Mesenchymal stem cell (in vitro differentiated cells and primary cell): ENCODE results near the gene ACYP2.
"Not testable (repeated sequence)": the region's sequence is repeated elsewhere in the genome, so short reads cannot be mapped to it uniquely, and the experiment has no call there.

ENCODE experiments used
- DNase-seq: peaks from one replicate; pipeline ENCODE4 v3.0.0-alpha.2; 2013
- H2AFZ ChIP-seq: one replicate; pipeline ENCODE4 v1.6.1; 2013; ENCODE audit warnings: low read depth, mild to moderate bottlenecking, control low read depth, inconsistent platforms, low read length, moderate library complexity
- H2AK5ac ChIP-seq: 2 replicates; pipeline ENCODE4 v1.6.1; 2013; ENCODE audit warnings: low read length, moderate library complexity, mild to moderate bottlenecking, inconsistent platforms; ENCODE audit not compliant: severe bottlenecking
- H2BK120ac ChIP-seq: one replicate; pipeline ENCODE4 v1.6.1; 2013; ENCODE audit warnings: low read depth, mild to moderate bottlenecking, inconsistent platforms, low read length, moderate library complexity
- H2BK12ac ChIP-seq, 2 experiments: one replicate each; pipeline ENCODE4 v1.6.1; 2013; ENCODE audit warnings: inconsistent platforms in 2 of 2, low read length in 2 of 2, mild to moderate bottlenecking in 2 of 2, moderate library complexity in 2 of 2, control low read depth in 1 of 2
- H2BK15ac ChIP-seq: one replicate; pipeline ENCODE4 v1.6.1; 2013; ENCODE audit warnings: mild to moderate bottlenecking, low read depth, inconsistent platforms; ENCODE audit not compliant: poor library complexity, severe bottlenecking
- H2BK5ac ChIP-seq: 2 replicates; pipeline ENCODE4 v1.6.1; 2013; ENCODE audit warnings: low read depth, mild to moderate bottlenecking, low read length, control low read depth, inconsistent platforms; ENCODE audit not compliant: poor library complexity, severe bottlenecking
- H3K14ac ChIP-seq, 2 experiments: one replicate each; pipeline ENCODE4 v1.6.1; 2013; ENCODE audit warnings: inconsistent platforms in 2 of 2, low read length in 2 of 2, control low read depth in 1 of 2, mild to moderate bottlenecking in 1 of 2, moderate library complexity in 1 of 2
- H3K18ac ChIP-seq, 2 experiments: one replicate each; pipeline ENCODE4 v1.6.1; 2013; ENCODE audit warnings: inconsistent platforms in 2 of 2, low read length in 2 of 2, control low read depth in 1 of 2, low read depth in 1 of 2, mild to moderate bottlenecking in 1 of 2
- H3K23ac ChIP-seq, 2 experiments: one replicate each; pipeline ENCODE4 v1.6.1; 2013; ENCODE audit warnings: inconsistent platforms in 2 of 2, low read length in 2 of 2, mild to moderate bottlenecking in 2 of 2, moderate library complexity in 2 of 2, control low read depth in 1 of 2
- H3K27ac ChIP-seq: 2 replicates; pipeline ENCODE4 v1.5.1; 2013; ENCODE audit warnings: mild to moderate bottlenecking, moderate library complexity, low read length, control low read depth, inconsistent platforms; ENCODE audit not compliant: poor library complexity, severe bottlenecking
- H3K27me3 ChIP-seq, 2 experiments: 2 replicates each; pipeline versions ENCODE4 v1.6.1 to v1.7.0; 2013; ENCODE audit warnings: low read length in 2 of 2, mild to moderate bottlenecking in 2 of 2, moderate library complexity in 2 of 2, control low read depth in 1 of 2, inconsistent platforms in 1 of 2; ENCODE audit not compliant: control insufficient read depth in 1 of 2, insufficient read depth in 1 of 2
- H3K36me3 ChIP-seq, 2 experiments: 2 replicates each; pipeline versions ENCODE4 v1.6.1 to v1.7.0; 2013; ENCODE audit warnings: low read length in 2 of 2, control low read depth in 1 of 2, inconsistent platforms in 1 of 2, low read depth in 1 of 2, mild to moderate bottlenecking in 1 of 2; ENCODE audit not compliant: insufficient read depth in 2 of 2, control insufficient read depth in 1 of 2
- H3K4ac ChIP-seq, 2 experiments: one replicate each; pipeline ENCODE4 v1.6.1; 2013; ENCODE audit warnings: inconsistent platforms in 2 of 2, low read length in 2 of 2, mild to moderate bottlenecking in 2 of 2, moderate library complexity in 2 of 2, control low read depth in 1 of 2, low read depth in 1 of 2
- H3K4me1 ChIP-seq: 2 replicates; pipeline ENCODE4 v1.6.1; 2013; ENCODE audit warnings: low read depth, low read length, control low read depth; ENCODE audit not compliant: control insufficient read depth, insufficient read depth
- H3K4me2 ChIP-seq: 2 replicates; pipeline ENCODE4 v1.6.1; 2013; ENCODE audit warnings: low read length, mild to moderate bottlenecking, inconsistent platforms; ENCODE audit not compliant: poor library complexity, severe bottlenecking
- H3K4me3 ChIP-seq, 2 experiments: 2 replicates each; pipeline versions ENCODE4 v1.5.1 to v1.7.0; 2013; ENCODE audit warnings: low read length in 2 of 2, mild to moderate bottlenecking in 2 of 2, control low read depth in 1 of 2, low read depth in 1 of 2; ENCODE audit not compliant: insufficient read depth in 1 of 2
- H3K79me1 ChIP-seq: replicated peaks from 2 replicates; pipeline ENCODE4 v1.6.1; 2013; ENCODE audit warnings: mild to moderate bottlenecking, control low read depth, low read length, inconsistent platforms; ENCODE audit not compliant: poor library complexity, severe bottlenecking
- H3K9ac ChIP-seq: 2 replicates; pipeline ENCODE4 v1.7.0; 2013; ENCODE audit warnings: mild to moderate bottlenecking, low read length, moderate library complexity
- H3K9me3 ChIP-seq: 2 replicates; pipeline ENCODE4 v1.7.0; 2013; ENCODE audit warnings: mild to moderate bottlenecking, low read length; ENCODE audit not compliant: control insufficient read depth
- H4K8ac ChIP-seq: one replicate; pipeline ENCODE4 v1.6.1; 2013; ENCODE audit warnings: inconsistent platforms, mild to moderate bottlenecking, low read length, moderate library complexity
- H4K91ac ChIP-seq: one replicate; pipeline ENCODE4 v1.6.1; 2013; ENCODE audit warnings: mild to moderate bottlenecking, low read length, inconsistent platforms
- WGBS: methylation state at CpG from one replicate; pipeline ENCODE4 v1.1.7; 2013; ENCODE audit warnings: mixed read lengths; 5-methylcytosine and 5-hydroxymethylcytosine counted together

The ACYP2 gene

GRCh38 chr2:54096141-54096540, 19.3 kb upstream of the ACYP2 start:
- H2BK15ac ChIP-seq, H3K9me3 ChIP-seq, H3K27ac ChIP-seq, H3K9ac ChIP-seq, H4K91ac ChIP-seq, H3K4me3 ChIP-seq, H3K4ac ChIP-seq, H2BK120ac ChIP-seq, H3K23ac ChIP-seq, H3K27me3 ChIP-seq, H3K36me3 ChIP-seq, H2AFZ ChIP-seq, DNase-seq, H2BK5ac ChIP-seq, H3K79me1 ChIP-seq, H2AK5ac ChIP-seq, H3K18ac ChIP-seq, H4K8ac ChIP-seq, H3K14ac ChIP-seq, H3K4me1 ChIP-seq, H3K4me2 ChIP-seq, H2BK12ac ChIP-seq: not testable (repeated sequence)
- 100% methylated on average over 1 of the region's 26 CpGs for WGBS

GRCh38 chr2:54097124-54097523, 18.3 kb upstream of the ACYP2 start:
- Histone ChIP-seq H3K9me3 (no peaks in the 10 kb centered on the region), H3K23ac (no peak overlapping the region), H2BK15ac (no peak overlapping the region), H2BK12ac (no peak overlapping the region), H3K14ac (no peak overlapping the region), H3K27ac (no peak overlapping the region), H4K91ac (no peak overlapping the region), H2BK5ac (no peak overlapping the region), H3K4me2 (no peak overlapping the region), H3K4me3 (no peak overlapping the region), H3K79me1 (no peaks in the 10 kb centered on the region), H3K9ac (no peak overlapping the region), H3K36me3 (no peaks in the 10 kb centered on the region), H3K27me3 (no peaks in the 10 kb centered on the region), H3K4ac (no peak overlapping the region), H4K8ac (no peak overlapping the region), H3K4me1 (no peaks in the 10 kb centered on the region), H3K18ac (no peak overlapping the region), H2AFZ (no peak overlapping the region), H2AK5ac (no peak overlapping the region), H2BK120ac (peak overlapping the region; percentile 19)
- no peak for DNase-seq

DNA sequence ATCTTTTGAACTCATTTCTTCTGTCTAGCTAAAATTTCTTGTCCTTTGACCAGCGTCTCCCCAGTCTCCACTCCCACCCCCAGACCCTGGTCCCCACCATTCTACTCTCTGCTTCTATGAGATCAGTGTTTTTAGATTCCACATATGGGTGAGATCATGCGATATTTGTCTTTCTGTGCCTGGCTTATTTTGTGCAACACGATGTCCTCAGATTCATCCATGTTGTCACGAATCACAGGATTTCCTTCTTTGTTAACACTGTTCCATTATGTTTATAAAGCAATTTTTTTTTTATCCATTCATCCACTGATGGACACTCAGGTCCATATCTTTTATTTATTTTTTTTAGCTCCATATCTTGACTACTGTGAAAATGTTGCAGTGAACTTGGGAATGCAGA, 16.0 kb upstream of the ACYP2 start:
- Histone ChIP-seq H2BK5ac (no peak overlapping the region), H3K9ac (no peak overlapping the region), H3K23ac (no peak overlapping the region), H3K14ac (no peak overlapping the region), H3K4me3 (no peak overlapping the region), H4K91ac (no peak overlapping the region), H3K18ac (no peak overlapping the region), H2AK5ac (no peak overlapping the region), H3K27ac (no peak overlapping the region), H3K79me1 (no peaks in the 10 kb centered on the region), H4K8ac (no peak overlapping the region), H2BK15ac (no peak overlapping the region), H2AFZ (no peak overlapping the region), H3K4ac (no peak overlapping the region), H3K4me1 (peaks cover 3% of the 10 kb centered on the region), H3K36me3 (no peaks in the 10 kb centered on the region), H3K4me2 (no peak overlapping the region), H2BK120ac (no peak overlapping the region), H3K27me3 (no peaks in the 10 kb centered on the region), H2BK12ac (no peak overlapping the region), H3K9me3 (no peaks in the 10 kb centered on the region)
- DNase-seq = no peak
- 85% methylated on average over 4 of the region's 4 CpGs for WGBS

DNA sequence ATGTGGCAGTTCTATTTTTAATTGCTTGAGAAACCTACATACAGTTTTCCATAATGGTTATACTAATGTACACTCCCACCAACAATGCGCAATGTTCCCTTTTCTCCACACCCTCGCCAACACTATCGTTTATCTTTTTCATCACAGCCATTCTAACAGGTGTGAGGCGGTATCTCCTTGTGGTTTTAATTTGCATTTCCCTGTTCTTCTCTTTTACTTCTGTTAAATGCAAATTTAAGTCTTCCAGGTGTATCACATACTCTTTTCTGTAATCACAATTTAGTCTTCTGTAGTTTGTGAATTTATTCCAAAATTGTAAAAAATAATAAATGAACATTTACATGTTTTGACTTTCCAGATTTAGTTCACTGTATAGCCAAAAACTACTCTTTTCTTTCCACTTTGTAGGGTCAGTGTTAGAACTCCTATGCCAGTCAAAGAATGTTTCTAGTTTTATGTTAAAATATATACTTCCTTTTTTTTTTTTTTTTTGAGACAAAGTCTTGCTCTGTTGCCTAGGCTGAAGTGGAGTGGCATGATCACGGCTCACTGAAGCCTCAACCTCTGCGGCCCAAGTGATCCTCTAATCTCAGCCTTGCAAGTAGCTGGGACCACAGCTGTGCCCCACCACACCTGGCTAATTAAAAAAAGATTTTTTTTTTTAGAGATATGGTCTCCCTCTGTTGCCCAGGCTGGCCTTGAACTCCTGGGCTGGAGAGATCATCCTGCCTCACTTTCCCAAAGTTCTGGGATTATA, 15.4 kb upstream of the ACYP2 start:
- H3K23ac ChIP-seq = no peak overlapping the region
- DNase-seq = no peak
- H2BK12ac ChIP-seq = no peak overlapping the region
- H2AFZ ChIP-seq = no peak overlapping the region
- no peaks in the 10 kb centered on the region for H3K36me3 ChIP-seq
- H3K4me3 ChIP-seq = no peak overlapping the region
- 96% methylated on average over 6 of the region's 6 CpGs for WGBS
- H3K14ac ChIP-seq = no peak overlapping the region
- no peak overlapping the region for H3K4me2 ChIP-seq
- H2AK5ac ChIP-seq = no peak overlapping the region
- H3K27ac ChIP-seq = no peak overlapping the region
- no peak overlapping the region for H3K18ac ChIP-seq
- no peak overlapping the region for H3K9ac ChIP-seq
- H3K4ac ChIP-seq = no peak overlapping the region
- no peaks in the 10 kb centered on the region for H3K79me1 ChIP-seq
- peaks cover 3% of the 10 kb centered on the region for H3K4me1 ChIP-seq
- no peak overlapping the region for H4K8ac ChIP-seq
- H2BK15ac ChIP-seq = no peak overlapping the region
- no peaks in the 10 kb centered on the region for H3K27me3 ChIP-seq
- H3K9me3 ChIP-seq = no peaks in the 10 kb centered on the region
- no peak overlapping the region for H2BK5ac ChIP-seq
- H2BK120ac ChIP-seq = no peak overlapping the region
- H4K91ac ChIP-seq = no peak overlapping the region
